ENCODE results near the gene MYH14. TPM values are rescaled to one million over a fixed set of nuclear protein-coding genes. Genes with fewer than 3 reads are reported as not detected.

Gene MYH14
- total RNA-seq, 1 experiment from 2014 or later, result 0.84 TPM

DNA sequence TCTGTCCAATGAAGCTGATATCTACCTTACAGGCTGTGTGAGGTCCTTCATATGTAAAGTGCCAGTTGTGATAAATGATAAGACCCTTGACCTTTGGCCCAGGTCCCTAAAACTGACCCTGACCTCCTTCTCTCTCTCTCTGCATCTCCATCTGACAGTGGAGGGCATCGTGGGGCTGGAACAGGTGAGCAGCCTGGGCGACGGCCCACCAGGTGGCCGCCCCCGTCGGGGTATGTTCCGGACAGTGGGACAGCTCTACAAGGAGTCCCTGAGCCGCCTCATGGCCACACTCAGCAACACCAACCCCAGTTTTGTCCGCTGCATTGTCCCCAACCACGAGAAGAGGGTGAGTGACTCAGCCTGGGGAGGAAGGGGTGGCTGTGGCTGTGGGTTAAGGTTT lies 53.7 kb downstream of the MYH14 start:
- ChIA-PET CTCF (no interaction called here), POLR2A (ENCODE audit: low non-redundant PET) (no interaction called here)
- H3K27me3 ChIP-seq (replicated peaks; ENCODE audit: insufficient read depth, low read depth, low read length, poor library complexity), result no peaks in the 10 kb centered on the region
- DNase-seq (ENCODE audit: low spot score), result no peak
- no peak overlapping the region for H3K27ac ChIP-seq (ENCODE audit: low read depth, low read length, poor library complexity, severe bottlenecking)
- intact Hi-C loops (cut with micrococcal nuclease; ENCODE audit: unreplicated experiment), result no loop called here
- no peaks in the 10 kb centered on the region for H3K36me3 ChIP-seq (ENCODE audit: insufficient read depth, low read length, poor library complexity, severe bottlenecking)
- no peaks in the 10 kb centered on the region for H3K4me1 ChIP-seq (ENCODE audit: insufficient read depth, low read length, poor library complexity, severe bottlenecking)
- TF ChIP-seq, protein P1, sequence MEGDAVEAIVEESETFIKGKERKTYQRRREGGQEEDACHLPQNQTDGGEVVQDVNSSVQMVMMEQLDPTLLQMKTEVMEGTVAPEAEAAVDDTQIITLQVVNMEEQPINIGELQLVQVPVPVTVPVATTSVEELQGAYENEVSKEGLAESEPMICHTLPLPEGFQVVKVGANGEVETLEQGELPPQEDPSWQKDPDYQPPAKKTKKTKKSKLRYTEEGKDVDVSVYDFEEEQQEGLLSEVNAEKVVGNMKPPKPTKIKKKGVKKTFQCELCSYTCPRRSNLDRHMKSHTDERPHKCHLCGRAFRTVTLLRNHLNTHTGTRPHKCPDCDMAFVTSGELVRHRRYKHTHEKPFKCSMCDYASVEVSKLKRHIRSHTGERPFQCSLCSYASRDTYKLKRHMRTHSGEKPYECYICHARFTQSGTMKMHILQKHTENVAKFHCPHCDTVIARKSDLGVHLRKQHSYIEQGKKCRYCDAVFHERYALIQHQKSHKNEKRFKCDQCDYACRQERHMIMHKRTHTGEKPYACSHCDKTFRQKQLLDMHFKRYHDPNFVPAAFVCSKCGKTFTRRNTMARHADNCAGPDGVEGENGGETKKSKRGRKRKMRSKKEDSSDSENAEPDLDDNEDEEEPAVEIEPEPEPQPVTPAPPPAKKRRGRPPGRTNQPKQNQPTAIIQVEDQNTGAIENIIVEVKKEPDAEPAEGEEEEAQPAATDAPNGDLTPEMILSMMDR (conservative IDR thresholded peaks at IDR 0.05; ENCODE audit: low read depth, low read length), result no peak
- no peak for TF ChIP-seq EZH2 (IDR thresholded peaks at IDR 0.05; ENCODE audit: borderline replicate concordance, low read depth, low read length, poor library complexity, severe bottlenecking)
- H3K4me3 ChIP-seq (ENCODE audit: low read depth, low read length, poor library complexity, severe bottlenecking), result no peak overlapping the region
- BruUV-seq (replicated peaks), result no TSS peak
- no peaks in the 10 kb centered on the region for H3K9me3 ChIP-seq (ENCODE audit: low read depth, low read length, poor library complexity, severe bottlenecking)

DNA sequence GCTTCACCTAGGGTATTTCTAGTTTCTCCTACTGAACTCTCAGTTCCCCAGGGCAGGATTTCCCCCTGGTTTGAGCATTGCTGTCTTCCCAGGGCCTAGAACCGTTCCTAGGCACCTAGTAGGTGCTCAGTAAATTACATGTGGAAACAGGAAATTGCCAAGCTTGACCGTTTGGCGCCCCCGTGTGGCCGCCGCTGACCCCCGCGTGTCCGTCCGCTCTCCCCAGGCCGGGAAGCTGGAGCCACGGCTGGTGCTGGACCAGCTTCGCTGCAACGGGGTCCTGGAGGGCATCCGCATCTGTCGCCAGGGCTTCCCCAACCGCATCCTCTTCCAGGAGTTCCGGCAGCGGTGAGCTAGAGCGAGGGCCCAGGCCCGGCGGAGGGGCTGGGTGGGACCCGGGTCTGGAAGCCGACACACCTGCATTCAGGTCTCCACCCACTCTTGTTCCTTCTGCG lies 55.5 kb downstream of the MYH14 start:
- no peak overlapping the region for H3K4me3 ChIP-seq (ENCODE audit: low read depth, low read length, poor library complexity, severe bottlenecking)
- no peak overlapping the region for H3K27ac ChIP-seq (ENCODE audit: low read depth, low read length, poor library complexity, severe bottlenecking)
- peak; percentile 23 for DNase-seq (ENCODE audit: low spot score)
- intact Hi-C loops (cut with micrococcal nuclease; ENCODE audit: unreplicated experiment), result no loop called here
- POLR2A ChIA-PET (ENCODE audit: low non-redundant PET), result no interaction called here
- BruUV-seq (replicated peaks), result no TSS peak
- TF ChIP-seq EZH2 (IDR thresholded peaks at IDR 0.05; ENCODE audit: borderline replicate concordance, low read depth, low read length, poor library complexity, severe bottlenecking), result no peak
- TF ChIP-seq, protein P1 (conservative IDR thresholded peaks at IDR 0.05; ENCODE audit: low read depth, low read length), result peak; percentile 81
- no peaks in the 10 kb centered on the region for H3K4me1 ChIP-seq (ENCODE audit: insufficient read depth, low read length, poor library complexity, severe bottlenecking)
- CTCF ChIA-PET, result interaction anchor here (0.6 kb wide), 2 partner anchors 87 to 94 kb away, joined by 3 to 4 read pairs; no protein-coding TSS in a partner anchor
- H3K36me3 ChIP-seq (ENCODE audit: insufficient read depth, low read length, poor library complexity, severe bottlenecking), result no peaks in the 10 kb centered on the region
- H3K27me3 ChIP-seq (replicated peaks; ENCODE audit: insufficient read depth, low read depth, low read length, poor library complexity), result no peaks in the 10 kb centered on the region
- no peaks in the 10 kb centered on the region for H3K9me3 ChIP-seq (ENCODE audit: low read depth, low read length, poor library complexity, severe bottlenecking)

DNA sequence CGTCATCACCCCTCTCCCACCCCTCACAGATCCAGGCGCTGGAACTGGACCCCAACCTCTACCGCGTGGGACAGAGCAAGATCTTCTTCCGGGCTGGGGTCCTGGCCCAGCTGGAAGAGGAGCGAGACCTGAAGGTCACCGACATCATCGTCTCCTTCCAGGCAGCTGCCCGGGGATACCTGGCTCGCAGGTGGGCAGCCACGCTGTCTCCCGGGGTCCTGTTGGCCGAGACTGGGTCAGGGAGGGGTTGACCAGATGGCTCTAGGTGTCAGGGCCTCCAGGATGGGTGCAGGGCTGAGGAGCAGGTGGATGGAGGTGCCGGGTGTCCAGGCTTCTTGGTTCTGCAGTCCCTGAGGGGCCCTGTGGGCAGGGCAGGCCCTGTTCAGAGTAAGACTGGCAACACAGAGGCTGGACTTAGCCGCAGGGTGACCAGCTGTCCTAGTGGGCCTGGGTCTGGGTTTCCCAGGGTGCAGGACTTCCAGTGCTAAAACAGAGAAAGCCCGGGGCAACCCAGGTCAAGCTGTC lies 58.1 kb downstream of the MYH14 start:
- intact Hi-C loops (cut with micrococcal nuclease; ENCODE audit: unreplicated experiment), result no loop called here
- H3K27ac ChIP-seq (ENCODE audit: low read depth, low read length, poor library complexity, severe bottlenecking), result no peak overlapping the region
- H3K36me3 ChIP-seq (ENCODE audit: insufficient read depth, low read length, poor library complexity, severe bottlenecking), result no peaks in the 10 kb centered on the region
- BruUV-seq (replicated peaks), result no TSS peak
- ChIA-PET POLR2A (ENCODE audit: low non-redundant PET) (no interaction called here), CTCF (no interaction called here)
- no peaks in the 10 kb centered on the region for H3K9me3 ChIP-seq (ENCODE audit: low read depth, low read length, poor library complexity, severe bottlenecking)
- H3K4me3 ChIP-seq (ENCODE audit: low read depth, low read length, poor library complexity, severe bottlenecking), result no peak overlapping the region
- DNase-seq (ENCODE audit: low spot score), result no peak
- TF ChIP-seq, protein P1 (conservative IDR thresholded peaks at IDR 0.05; ENCODE audit: low read depth, low read length), result no peak
- no peak for TF ChIP-seq EZH2 (IDR thresholded peaks at IDR 0.05; ENCODE audit: borderline replicate concordance, low read depth, low read length, poor library complexity, severe bottlenecking)
- no peaks in the 10 kb centered on the region for H3K4me1 ChIP-seq (ENCODE audit: insufficient read depth, low read length, poor library complexity, severe bottlenecking)
- no peaks in the 10 kb centered on the region for H3K27me3 ChIP-seq (replicated peaks; ENCODE audit: insufficient read depth, low read depth, low read length, poor library complexity)

Data from A673 (cell line).